NK-92 treated with Interleukin-12 subunit alpha and Interleukin-12 subunit beta, amount 100 ng/mL, for 24 hours (cell line): ENCODE measurements around the gene CNDP1.
"Not testable (repeated sequence)": the region's sequence is repeated elsewhere in the genome, so short reads cannot be mapped to it uniquely, and the experiment has no call there.

ENCODE experiments used
- DNase-seq: peaks from one replicate; lab custom pipeline; 2025; lab: John Stamatoyannopoulos, UW

CNDP1 gene

GRCh38 chr18:74520096-74520833 lies 14.0 kb upstream of the CNDP1 start:
- DNase-seq = no peak

DNA sequence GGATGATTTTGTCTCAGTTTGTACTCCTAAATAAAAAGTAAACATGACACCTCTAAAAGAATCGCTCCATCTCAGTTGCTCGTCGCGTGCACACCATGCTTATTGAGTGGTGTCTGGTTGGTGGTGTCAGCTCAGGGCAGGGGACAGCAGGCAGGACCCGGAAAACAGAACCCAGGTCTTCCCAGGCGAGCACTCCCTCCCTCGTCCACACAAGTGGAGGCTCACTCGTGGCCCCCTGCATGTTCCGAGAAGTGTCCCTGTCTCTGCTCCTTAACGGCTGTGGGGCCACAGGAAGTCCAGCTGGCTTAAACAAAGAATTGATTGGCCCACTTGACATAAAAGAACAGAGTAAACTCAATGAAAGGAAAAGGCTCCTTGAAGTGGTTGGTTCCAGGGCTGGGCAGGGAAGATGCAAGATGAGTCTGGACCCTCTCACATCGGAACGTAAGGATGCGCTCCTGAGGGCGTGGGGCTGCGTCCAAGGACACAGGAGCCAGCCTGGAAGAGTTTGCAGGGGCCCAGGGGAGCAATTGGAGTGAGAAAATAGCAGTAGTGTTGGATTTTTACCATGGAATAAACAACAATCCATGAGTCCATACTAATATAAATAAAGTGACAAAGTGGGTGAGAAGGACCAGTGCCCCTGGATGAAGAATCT lies 13.1 kb upstream of the CNDP1 start:
- no peak for DNase-seq

DNA sequence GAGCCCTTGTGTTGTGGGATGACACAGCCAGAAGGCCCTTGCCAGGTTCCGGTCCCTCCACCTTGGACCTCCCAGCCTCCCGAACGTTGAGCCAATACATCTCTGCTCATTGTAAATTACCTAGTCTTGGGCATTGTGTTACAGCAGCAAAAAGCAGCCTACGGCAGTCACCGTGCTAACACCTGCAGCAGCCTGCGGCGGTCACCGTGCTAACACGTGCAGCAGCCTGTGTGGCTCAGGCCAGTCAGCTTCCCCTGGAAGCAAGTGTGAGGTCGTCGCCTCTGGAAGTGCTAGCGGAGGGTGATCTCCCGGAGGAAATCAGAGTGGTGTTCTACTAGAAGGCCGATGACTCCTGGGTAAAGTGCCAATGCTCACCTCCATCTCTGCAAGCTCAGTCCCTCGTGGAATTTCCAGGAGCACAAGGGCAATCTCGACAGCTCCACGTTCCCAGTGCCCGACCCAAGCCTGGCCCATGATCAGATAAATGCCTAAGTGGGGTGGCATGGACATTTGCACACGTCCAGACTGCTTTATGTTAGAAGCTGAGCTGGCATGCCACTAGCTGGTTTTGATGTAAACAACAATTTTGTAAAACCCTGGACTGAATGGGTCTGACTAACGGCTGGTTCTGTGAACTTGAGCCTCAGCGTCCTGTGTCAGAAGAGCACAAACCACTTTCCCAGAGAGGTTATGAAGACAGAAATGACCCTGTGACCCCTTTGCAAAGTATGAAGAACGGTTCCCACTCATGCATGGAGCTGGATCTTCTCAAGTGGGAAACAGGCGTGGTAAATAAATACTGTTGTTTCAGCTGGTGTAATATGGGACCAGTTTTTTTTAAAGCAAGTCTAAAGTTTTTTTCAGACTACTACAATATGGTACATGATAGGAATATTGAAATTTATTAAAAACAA lies 11.4 kb upstream of the CNDP1 start:
- no peak for DNase-seq

GRCh38 chr18:74524097-74524496 lies 10.2 kb upstream of the CNDP1 start:
- DNase-seq = no peak

DNA sequence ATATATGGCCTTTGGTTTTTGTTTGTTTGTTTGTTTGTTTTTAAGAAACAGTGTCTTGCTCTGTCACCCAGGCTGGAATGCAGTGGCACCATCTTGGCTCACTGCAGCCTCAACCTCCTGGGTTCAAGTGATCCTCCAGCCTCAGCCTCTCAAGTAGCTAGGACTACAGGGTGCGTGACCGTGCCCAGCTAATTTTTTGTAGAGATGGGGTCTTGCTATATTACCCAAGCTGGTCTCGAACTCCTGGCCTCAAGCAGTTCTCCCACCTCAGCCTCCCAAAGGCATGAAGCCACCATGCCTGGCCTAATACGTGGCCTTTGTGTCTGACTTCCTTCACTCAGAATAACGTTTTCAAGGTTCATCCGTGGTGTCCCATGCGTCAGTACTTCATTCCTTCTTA lies 9.4 kb upstream of the CNDP1 start:
- not testable (repeated sequence) for DNase-seq

DNA sequence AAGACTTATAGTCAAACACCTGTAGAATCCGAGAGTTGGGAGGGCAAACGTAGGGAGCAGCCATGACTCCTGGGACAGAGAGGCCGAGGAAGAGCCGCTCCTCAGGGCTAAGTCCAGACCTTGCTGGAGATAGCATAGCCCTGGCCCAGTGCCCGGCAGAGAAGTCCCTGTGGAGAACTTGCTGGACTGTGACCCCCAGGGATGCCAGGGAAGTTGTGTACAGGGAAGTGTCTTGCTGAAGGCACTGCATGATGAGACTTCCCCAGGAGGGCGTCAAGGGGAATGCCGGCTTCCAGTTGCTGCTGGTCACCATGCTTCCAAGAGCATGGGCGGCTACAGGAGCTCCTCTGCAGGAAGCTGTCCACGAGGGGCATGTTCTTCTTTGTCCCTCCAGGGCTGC lies 8.6 kb upstream of the CNDP1 start:
- no peak for DNase-seq

DNA sequence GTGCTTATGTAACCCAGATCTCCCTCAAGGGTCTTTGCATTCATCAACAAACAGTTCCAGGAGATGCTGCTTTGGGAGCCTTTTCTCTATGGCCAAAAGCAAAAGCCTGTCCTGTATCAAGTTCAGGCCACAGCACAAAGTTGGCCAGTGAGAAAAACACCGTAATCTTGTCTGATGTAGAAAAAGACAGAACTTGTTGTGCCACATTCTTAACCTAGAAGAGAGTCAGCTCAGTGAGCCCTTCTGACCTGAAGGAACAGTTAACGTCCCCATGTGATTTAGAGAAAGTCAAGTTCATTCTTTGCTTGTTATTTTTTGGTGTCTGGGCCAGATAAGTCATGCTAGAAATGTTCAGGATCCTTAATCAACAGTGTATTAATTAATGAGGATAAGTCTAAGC lies 7.8 kb upstream of the CNDP1 start:
- DNase-seq = no peak

DNA sequence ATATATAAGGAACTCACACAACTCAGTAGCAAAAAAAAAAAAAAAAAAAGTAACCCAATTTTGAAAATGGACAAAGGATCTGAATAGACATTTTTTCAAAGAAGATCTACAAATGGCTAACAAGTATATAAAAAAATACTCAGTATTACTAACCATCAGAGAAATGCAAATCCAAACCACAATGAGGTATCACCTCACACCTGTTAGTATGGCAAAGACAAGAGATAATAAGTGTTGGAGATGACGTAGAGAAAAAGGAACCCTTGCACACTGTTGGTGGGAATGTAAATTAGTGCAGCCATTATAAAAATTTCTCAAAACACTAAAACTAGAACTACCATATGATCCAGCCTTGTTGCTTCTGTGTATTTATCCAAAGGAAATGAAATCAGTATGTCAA lies 5.8 kb upstream of the CNDP1 start:
- no peak for DNase-seq

- DNase-seq = no peak
Measured at GRCh38 chr18:74528913-74529312, 5.4 kb upstream of the CNDP1 start.

- no peak for DNase-seq
Measured at GRCh38 chr18:74529378-74529777, 4.9 kb upstream of the CNDP1 start.

- DNase-seq = no peak
Measured at GRCh38 chr18:74529811-74530583, 4.3 kb upstream of the CNDP1 start.

- no peak for DNase-seq
Measured at GRCh38 chr18:74530584-74530862, 3.8 kb upstream of the CNDP1 start.

DNA sequence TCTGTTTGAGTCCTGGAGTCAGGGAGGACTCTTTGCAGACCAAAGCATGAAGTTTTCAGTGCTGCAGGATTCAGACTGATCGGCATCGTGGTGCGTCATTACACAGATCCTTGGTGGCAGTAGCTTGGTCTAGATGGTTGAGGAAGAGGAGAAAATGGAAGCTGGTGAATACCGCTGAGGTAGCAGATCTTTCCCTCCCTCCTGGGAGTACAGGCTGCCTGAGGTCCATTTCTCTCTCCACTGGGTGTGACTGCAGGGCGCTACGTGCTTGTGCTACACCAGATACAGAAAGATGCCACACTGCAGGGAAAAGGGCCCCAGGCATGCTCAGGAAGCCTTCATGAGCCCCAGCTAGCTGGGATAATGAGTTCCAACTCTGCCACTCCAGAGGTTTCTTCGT lies 3.3 kb upstream of the CNDP1 start:
- no peak for DNase-seq

GRCh38 chr18:74532511-74533025 lies 1.7 kb upstream of the CNDP1 start:
- no peak for DNase-seq

- no peak for DNase-seq
Measured at GRCh38 chr18:74533666-74534065, 634 bp upstream of the CNDP1 start.

- DNase-seq = no peak
Measured at GRCh38 chr18:74534981-74535649, 815 bp downstream of the CNDP1 start.

GRCh38 chr18:74539289-74539688 lies 5.0 kb downstream of the CNDP1 start:
- no peak for DNase-seq

GRCh38 chr18:74540652-74541421 lies 6.5 kb downstream of the CNDP1 start:
- DNase-seq = no peak

- DNase-seq = no peak
Measured at GRCh38 chr18:74541703-74542555, 7.6 kb downstream of the CNDP1 start.

DNA sequence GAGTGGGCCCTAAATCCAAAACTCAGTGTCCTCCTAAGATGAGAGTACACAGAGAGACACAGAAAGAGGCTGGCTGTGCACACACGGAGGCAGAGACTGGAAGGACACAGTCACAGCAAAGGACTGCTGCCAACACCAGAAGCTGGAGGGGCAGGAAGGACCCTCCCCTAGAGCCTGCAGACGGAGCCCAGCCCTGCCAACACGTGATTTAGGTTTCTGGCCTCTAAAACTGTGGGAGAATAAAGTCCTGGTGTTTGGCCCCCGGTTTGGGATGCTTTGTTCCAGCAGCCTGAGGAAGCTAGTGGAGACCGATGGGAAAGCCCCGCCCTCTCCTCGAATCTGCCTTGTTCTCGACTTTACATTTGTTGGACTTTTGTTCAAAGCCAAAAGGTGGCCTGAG lies 10.6 kb downstream of the CNDP1 start:
- no peak for DNase-seq
